ENCODE results near the gene NXT1.

Gene NXT1

DNA sequence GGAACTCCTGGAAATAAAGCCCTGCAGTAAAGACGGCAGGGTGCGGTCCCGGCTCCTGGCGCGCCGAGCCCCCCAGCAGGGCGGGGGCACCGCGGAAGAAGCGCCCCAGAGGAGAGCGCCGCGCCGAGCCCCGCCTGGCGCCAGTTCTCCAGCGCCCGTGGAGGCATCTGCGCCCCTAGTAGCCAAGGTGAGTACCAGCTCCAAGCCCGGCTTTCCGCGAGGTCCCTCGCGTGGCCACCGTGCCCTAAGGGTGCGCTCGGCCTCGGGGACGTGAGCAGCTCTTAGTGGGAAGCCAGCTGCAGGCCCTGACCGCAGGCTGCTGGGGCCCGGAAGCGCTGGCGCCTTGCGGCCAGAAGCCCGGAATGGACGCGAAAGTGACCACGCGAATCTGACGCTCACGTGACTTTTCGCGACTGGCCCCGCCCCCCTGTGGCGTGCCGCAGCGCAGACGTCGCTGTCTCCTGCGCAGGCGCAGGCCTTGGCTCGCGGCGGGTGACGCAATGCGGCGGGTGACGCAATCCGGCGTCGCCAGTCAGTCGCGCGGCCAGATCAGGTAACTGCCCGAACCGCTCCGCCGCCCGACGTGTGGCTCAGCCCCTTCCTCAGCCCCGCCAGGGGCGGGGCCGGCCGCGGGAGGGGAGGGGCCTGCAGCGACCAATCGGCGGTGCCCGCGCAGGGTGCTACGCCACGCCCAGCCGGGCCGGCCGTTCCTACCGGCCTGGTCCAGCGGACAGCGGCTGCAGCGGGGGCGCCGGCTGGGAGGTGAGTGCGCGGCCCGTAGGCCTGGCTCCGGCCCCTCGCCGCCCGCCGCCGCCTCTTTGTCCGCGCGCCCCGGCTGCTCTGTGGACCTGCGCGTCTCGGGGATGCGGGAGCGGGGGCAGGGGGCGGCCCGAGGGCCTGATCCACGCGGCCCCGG lies 11.1 kb downstream of the NXT1 start, which contains the start of gene GZF1:
GZF1 (plus strand) TSS at position 707 of the 916 bp plus-strand sequence. CDS start 2,202 bp downstream, outside the sequence.
- DNase-seq: peak; percentile 98

DNA sequence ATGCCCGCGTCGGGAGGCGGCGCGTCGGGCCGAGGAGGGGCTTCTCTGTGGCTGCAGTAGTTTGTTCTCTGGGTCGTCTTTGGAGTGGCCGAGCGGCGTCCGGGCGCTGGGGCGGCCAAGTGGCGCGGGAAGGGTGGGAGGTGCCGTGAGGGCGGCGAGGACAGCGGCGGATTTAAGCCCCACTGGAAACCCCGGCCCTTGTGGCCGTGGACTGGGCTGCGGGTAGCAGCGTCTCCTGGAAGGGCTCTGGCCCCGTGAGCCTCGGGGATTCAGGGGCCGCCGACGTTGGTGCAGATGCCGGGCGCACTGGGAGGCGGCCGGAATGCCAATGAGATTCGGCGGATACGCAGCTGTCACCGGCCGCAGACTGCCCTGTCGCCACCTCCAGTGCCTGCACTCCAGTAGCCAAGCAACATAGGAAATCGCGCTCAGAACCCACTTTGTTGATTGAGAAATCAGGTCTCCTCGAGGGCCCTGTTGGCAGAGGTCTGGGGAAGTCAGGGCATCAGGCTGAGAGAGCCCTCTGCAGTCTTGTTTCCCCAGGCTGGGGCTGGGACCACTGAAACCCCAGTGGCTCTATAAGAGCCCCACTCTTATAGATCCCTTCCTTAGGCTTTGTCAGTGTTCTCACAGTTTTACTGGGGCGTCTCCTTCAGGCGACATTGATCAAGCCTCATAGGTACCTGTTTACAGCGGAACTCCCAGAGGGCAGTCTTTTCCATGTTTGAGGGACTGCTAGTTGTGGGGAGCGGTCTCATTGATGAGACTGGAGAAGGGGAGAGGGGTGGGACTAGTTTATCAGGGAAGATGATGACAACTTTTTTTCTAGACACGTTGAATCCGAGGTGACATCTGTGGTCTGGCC lies 12.0 kb downstream of the NXT1 start:
- DNase-seq: no peak

DNA sequence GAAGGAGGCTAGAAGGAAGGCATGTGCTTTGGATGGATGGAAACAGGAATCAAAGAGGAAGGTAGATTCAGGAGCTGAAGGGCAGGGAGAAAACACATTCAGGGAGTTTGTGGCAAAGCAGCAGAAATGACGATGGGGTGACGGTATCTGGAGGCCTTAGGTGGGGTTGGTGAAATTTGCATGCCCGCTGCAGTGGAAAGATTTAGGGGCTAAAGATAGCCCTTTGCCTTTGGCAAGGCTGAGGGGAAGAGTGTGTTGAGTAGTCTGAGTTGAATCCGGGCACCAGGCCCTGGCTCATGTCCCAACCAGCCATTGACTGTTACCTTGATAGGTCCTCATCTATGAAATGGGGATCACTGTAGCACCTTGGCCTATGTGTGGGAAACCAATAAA lies 12.7 kb downstream of the NXT1 start:
- DNase-seq: no peak

DNA sequence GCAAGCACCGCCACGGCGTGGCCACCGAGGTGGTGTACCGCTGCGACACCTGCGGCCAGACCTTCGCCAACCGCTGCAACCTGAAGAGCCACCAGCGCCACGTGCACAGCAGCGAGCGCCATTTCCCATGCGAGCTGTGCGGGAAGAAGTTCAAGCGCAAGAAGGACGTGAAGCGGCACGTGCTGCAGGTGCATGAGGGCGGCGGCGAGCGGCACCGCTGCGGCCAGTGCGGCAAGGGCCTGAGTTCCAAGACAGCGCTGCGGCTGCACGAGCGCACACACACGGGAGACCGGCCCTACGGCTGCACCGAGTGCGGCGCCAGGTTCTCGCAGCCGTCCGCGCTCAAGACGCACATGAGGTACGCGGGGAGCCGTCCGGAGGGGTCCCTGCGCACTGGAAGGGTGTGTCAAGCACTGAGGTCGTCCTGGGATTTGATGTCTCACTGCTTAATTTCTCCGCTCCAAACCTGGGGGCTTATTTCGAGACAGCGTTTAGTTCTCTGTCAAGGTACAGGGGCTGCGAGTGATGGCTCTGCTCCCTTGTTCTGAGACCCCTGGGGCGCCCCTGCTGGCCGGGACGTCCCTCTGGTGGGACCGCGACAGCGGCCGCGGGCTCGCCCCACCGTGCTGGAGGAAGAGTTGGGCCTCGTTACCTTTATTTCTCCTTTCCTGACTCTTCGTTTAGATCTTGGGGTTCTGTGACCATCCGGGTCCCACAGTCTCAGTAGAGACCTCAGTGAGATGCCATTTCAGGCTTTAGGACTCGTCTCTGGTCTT lies 15.0 kb downstream of the NXT1 start:
- DNase-seq: no peak

DNA sequence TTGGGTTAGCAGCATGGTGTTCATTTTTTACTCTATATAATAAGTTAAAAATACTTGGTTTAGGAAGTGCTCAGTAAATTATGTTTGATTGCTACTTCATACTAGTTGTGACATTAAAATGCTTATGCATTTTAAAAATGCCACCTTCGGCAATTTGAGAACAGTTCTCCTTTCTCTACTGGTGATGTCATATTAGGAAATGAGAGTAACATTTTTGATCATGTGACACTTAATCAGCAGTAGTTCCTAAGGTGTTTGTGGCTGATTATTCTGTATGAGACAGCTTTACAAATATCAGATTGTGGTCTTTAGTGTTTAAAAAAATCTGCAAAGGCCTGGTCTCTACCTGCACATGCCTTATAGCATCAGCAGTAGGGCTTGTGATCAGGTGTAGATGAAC lies 15.8 kb downstream of the NXT1 start:
- no peak for DNase-seq

DNA sequence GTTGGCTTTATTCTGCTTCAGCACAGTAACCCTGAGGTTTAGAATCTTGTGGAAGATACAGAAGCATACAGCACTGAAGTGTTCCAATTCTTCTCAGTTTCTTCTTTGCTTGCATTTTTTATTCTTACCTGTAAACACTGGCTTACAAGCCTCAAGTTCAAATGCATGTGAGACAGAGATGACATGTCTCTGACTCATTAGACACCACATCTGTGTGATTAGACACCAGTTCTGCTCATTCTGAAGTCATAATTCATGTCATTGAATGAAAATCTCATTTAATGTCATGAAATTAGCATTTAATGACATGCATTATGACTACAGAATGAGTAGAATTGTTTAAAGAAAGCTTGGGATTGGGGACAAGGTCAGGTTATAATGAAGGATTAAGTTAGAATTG lies 17.2 kb downstream of the NXT1 start:
- no peak for DNase-seq

DNA sequence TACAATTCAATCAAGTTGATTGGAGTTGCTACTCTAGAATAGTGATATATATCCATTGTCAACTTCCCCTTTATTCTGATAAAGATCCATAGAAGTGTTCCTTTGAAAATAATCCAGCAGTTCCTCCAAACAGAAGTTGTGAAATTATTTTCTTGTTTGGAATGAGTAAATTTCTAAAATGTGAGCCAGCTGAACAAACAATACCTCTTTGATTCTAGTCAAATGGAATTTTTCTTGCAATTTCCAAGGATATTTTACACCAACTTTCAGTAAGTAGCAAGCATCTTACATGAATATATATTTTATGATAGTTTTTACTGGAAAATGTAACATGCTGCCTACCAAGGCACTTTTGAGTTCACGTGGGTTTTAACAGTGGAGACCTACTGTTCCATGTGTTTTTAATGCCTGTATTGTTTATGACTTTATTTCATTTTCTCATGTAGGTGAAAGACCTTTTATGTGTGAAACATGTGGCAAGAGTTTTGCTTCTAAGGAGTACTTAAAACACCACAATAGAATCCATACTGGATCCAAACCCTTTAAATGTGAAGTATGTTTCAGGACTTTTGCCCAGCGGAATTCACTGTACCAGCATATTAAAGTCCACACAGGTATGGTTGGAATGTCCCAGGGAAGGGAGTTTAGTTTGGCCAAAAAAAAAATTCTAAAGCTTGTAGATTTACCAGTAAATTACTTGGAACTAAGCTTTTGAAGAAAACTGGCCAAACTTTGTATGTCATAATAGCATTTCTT lies 17.9 kb downstream of the NXT1 start:
- no peak for DNase-seq

DNA sequence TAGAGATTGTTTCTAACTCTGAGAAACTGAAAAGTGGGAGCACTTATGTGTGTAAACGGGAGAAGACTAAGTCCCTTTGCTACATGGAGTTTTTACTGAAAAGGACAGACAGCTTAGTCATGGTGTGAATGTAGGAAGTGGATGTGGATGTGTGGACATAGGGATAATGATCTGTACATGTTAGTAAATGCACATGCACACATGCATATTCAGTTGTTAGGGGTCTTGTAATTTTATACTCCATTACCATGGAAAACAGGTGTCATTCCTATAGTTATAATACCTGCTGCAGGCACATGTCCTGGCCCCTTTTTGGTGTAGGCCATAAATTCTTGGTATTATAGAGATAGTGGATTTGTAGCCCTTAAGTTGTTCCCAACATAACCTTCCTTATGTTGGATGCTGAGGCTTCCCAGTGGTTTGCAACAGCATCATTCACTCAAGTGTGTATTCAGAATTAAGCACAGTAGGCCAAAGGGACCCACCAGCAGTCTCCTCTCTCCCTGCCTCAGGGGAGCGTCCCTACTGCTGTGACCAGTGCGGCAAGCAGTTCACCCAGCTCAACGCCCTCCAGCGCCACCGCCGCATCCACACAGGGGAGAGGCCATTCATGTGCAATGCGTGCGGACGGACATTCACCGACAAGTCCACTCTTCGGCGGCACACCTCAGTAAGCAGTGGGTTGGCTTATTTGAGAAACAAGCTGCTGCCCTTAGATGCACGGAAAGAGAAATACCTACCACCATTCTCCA lies 18.7 kb downstream of the NXT1 start:
- no peak for DNase-seq

DNA sequence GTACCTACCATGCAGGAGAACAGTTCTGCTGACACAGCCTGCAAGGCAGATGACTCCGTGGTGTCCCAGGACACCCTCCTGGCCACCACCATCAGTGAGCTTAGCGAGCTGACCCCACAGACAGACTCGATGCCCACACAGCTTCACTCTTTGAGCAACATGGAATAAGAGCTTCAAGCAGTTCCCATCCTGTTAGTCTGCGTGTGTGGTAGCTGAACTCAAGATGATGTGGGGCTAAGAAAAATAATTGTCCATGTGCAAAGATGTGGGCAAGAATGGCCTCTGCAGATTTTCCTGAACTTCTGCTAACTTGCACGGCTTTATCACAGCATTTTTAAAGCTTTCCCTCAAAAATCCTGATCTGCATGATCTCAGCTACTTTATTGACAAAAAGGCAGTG lies 19.7 kb downstream of the NXT1 start:
- DNase-seq: no peak

DNA sequence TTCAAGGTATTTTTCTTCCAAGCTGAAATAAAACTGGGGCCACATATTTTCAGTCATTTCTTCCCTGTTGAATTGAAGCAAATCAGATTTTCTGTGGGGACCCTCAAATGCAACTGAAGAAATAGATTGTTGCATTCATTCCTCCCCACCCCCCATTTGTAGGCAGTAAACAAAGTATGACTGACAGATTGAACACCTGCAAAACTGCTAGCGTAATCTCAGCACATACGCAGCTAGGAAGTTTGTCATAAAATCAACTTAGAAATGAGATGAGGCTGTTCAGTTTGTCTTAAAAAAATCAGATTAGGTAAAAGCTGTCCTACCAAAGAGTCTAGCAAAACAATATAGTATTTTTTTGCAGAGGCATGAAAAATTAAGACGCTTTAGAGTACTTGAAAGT lies 20.3 kb downstream of the NXT1 start:
- DNase-seq: no peak

DNA sequence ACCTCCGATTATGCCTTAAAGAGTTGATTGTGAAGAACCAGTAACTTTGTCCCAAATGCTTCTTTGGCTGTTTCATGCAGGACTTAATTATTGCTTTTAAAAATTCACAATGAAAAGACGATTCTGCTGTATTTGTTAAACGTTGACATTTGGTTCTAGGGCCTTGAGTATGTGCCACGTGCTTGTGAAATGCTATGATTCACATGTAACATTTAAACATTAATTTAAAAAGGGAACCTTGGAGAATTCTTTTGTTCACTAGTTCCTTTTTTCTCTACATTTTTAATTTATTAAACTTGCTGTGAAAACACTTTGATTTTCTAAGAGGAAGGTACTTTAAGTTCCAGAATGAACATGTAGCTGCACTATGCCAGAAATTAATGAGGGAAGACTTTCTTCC lies 20.9 kb downstream of the NXT1 start:
- DNase-seq: no peak

DNA sequence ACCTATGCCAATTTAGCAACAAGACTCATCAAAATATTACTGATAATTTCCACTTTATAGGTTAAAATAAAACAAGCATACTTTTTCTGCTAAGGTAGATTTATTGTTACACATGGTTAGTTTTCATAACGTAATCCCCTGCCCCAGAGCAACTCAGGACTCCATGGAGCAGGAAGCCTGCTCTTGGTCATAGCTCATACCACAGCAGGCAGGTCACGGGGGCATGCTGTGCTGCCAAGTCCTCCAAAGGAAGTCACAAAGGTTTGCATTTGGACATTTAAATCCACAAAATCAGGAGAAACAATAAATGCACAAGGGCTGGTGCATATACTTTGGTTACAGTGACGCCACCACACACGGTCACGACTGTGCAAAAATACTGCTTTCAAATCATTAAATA lies 23.9 kb downstream of the NXT1 start:
- no peak for DNase-seq

DNA sequence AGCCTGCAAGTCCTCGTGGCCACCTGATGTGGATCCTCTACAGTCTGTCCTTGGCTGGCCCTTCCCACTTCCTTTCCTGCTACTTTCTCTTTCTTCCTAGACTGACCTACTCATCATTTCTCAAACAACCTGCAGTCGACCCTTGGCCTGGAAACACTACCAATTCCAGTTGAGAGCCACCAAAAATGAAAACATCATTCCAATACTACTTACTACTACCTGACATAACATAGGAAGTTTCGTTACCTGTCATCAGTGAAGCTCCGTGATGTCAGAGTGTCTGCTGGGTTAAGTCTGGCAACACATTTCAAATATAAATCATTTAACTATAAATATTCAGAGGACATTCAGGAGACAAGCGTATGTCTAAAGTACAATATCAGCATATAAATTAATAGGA lies 25.2 kb downstream of the NXT1 start:
- no peak for DNase-seq

DNA sequence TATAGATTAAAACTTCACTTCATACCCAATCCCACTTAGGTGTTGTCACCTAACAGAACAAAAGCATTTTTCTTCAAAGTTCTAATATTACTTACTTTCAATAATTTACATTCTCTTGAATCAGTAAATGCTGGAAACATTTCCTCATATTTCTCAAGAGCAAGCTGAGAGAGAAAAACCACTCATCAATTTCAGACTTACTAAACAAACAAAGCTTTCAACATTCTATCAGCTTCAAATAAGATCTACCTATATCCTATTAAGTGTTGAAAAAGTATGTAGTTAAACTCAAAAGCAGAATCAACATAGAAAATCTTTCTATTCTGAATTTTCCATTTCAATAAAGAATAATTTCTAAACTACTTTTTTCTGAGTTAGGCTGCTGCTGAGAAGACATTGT lies 29.2 kb downstream of the NXT1 start:
- no peak for DNase-seq

DNA sequence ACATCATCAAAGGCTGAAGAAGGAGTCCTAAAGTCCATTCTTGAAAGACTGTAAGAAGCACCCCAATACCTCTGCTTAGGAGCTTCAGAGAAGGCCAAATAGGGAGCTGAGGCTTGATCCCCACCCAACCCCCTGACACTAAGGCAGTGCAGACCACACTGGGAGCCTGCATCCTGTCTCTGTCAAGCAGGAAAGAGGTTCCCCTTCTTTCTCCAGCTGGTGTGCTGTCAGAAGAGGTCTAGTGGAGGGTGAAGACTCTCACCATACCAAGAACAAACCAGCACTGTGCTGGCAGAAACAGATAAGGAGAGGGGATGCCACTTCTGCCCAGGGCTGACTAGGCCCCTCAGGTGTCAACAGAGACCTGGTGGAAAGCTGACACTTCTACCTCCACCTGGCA lies 31.3 kb downstream of the NXT1 start:
- no peak for DNase-seq

DNA sequence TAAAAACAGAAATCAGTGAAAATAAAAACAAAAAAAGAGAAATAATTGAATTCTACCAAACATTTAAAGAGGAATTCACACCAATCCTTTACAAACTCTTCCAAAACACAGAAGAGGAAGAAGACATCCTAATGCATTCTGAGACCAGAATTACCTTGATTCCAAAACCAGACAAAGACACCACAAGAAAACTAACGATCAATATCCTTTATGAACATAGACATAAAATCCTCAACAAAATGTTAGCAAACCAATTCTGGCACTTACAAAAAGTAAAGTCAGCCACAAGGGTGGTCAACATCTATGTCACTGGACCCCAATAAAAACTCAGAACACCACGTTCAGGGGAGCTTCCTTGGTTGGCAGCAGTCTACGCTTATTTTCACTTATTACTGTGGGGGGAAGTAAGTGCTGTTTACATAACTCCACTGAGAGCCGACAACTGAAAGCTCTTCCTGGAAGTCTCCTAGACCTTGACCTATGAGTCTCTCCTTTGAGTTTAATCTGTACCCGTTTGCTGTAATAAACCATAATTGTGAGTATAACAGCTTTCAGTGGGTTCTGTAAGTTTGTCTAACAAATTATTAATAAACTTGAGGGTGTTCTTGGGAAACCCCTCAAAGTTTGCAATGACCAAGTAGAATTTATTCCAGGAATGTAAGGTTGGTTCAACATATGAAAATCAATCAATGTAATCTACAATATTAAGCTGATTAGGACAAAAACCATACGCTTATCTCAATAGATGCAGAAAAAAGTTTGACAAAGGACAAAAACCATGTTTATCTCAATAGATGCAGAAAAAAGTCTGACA lies 35.9 kb downstream of the NXT1 start:
- DNase-seq: no peak

DNA sequence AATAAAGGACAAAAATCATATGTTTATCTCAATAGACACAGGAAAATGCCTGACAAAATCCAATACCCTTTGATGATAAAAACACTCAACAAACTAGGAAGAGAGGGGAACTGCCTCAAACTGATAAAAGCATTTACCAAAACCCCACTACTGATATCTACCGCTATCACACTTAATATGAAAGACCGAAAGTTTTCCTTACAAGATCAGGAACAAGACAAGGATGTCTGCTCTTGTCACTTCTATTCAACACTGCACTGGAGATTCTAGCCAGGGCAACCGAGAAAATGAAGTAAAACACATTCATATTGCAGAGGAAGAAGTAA lies 36.5 kb downstream of the NXT1 start:
- no peak for DNase-seq

DNA sequence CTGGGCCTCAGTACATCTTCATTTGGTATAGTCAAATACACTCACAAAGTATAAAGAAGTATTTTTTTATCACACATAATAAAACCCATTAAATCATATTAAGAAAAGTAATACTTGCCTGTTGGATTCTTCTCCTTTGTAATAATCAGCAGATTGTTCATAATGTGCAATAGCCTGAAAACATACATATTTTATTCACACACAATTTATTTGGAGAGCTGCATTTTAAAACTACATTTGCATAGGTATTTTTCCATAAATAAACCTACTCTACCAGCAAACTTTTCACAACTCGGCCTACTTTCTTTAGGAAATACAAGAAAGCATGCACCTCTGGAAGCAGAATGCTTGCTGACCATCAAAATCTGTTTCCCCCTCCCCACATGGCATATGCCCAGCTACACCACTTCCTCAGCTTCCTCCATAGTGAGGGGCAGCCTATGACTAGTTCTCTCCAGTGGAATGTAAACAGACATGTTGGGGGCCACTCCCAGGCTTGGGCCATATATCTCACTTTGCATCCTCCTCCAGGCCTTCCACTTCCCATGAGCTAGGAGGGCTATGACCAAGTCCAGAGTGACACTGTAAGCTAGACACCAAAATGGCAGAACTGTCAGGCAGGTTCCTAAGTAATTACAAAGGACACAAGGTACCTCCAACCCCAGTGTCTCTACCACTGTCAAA lies 39.6 kb downstream of the NXT1 start:
- no peak for DNase-seq

DNA sequence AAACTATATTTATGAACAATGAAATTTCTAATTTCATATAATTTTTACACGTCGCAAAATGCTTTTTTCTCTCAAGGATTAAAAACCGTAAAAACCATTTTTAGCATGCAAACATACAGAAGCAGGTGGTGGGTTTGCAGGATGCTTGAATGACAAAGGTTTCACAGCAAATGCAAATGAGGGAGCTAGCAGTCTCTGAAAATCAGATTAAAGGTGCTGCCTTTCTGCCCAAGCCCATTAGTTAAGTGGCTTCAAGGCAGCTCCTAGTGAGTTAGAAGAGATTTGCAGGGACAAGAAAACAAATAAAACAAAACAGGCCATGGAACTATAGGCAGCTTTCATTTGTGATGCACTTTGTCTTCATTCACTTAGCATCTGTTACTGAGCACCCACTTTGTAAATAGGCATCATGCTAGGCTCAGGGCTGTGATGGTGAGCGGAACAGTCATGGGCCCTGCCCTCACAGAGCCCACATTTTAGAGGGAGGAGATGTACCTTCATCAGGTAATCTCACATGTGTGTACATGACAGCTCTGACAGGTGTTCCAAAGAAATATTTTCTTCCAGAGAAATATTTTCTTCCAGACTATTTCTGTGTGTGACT lies 41.2 kb downstream of the NXT1 start:
- DNase-seq: no peak
